Measurements from ENCODE around the gene DNAJC15.

- TF ChIP-seq CTCF (optimal IDR thresholded peaks at IDR 0.05 in 1 of 3, IDR thresholded peaks at IDR 0.05 in 1 of 3, conservative IDR thresholded peaks at IDR 0.05 in 1 of 3; ENCODE audit: extremely low read depth in 1 of 3, insufficient read depth in 2 of 3, low read length in 3 of 3), result no peak
- TF ChIP-seq EZH2 (IDR thresholded peaks at IDR 0.05; ENCODE audit: low read length), result no peak
These were observed 22.9 kb downstream of the DNAJC15 start for GRCh38 chr13:43046259-43046658.

All from keratinocyte (primary cell).